HG03571 (cell line): Measurements from ENCODE around the gene DLX3.

Source experiments
- ATAC-seq: cut with Tn5 transposase; IDR thresholded peaks from one replicate; pipeline ENCODE4 v1.9.1; 2021; ENCODE audit not compliant: unreplicated experiment

Gene DLX3

GRCh38 chr17:50024808-50025207 lies 29.8 kb upstream of the DLX3 start:
- ATAC-seq: no peak

- ATAC-seq: no peak
Measured at GRCh38 chr17:50023520-50023919, 28.5 kb upstream of the DLX3 start.

GRCh38 chr17:50022463-50023130 lies 27.6 kb upstream of the DLX3 start:
- no peak for ATAC-seq

GRCh38 chr17:50021681-50022370 lies 26.8 kb upstream of the DLX3 start:
- no peak for ATAC-seq

GRCh38 chr17:50020841-50021599 lies 26.0 kb upstream of the DLX3 start:
- ATAC-seq: no peak

- no peak for ATAC-seq
Measured at GRCh38 chr17:50018909-50019308, 23.9 kb upstream of the DLX3 start.

GRCh38 chr17:50015146-50015545 lies 20.1 kb upstream of the DLX3 start:
- no peak for ATAC-seq

- no peak for ATAC-seq
Measured at GRCh38 chr17:50014471-50015088, 19.6 kb upstream of the DLX3 start.

- no peak for ATAC-seq
Measured at GRCh38 chr17:50013079-50013478, 18.1 kb upstream of the DLX3 start.

- no peak for ATAC-seq
Measured at GRCh38 chr17:50009282-50009681, 14.3 kb upstream of the DLX3 start.

- ATAC-seq: no peak
Measured at GRCh38 chr17:50003911-50004310, 8.9 kb upstream of the DLX3 start.

GRCh38 chr17:49998836-49999511 lies 4.0 kb upstream of the DLX3 start:
- ATAC-seq: no peak

GRCh38 chr17:49997773-49998703 lies 3.0 kb upstream of the DLX3 start:
- no peak for ATAC-seq

GRCh38 chr17:49997301-49997650 lies 2.3 kb upstream of the DLX3 start:
- no peak for ATAC-seq

- no peak for ATAC-seq
Measured at GRCh38 chr17:49996495-49997300, 1.7 kb upstream of the DLX3 start.

GRCh38 chr17:49996121-49996494 lies 1.1 kb upstream of the DLX3 start:
- no peak for ATAC-seq

- ATAC-seq: no peak
Measured at GRCh38 chr17:49994085-49995054, 654 bp downstream of the DLX3 start.

GRCh38 chr17:49993423-49994060 lies 1.5 kb downstream of the DLX3 start:
- no peak for ATAC-seq
